Motor neuron (in vitro differentiated cells): Measurements from ENCODE around the gene TIMM8A. TPM values are rescaled to one million over a fixed set of nuclear protein-coding genes. Genes with fewer than 3 reads are reported as not detected.

ENCODE experiments used
- ATAC-seq, 8 experiments: fragments of 200-7000 bp; cut with Tn5 transposase; replicated peaks in 6 of 8; 2 replicates each; pipeline ENCODE4 v1.8.0; 2021; ENCODE audit warnings: mild to moderate bottlenecking in 8 of 8, moderate library complexity in 8 of 8
- H3K27ac ChIP-seq, 2 donors: fragments of 250-450 bp; sonication (Bioruptor Pico); 2 replicates each; pipeline ENCODE4 v1.9.0; 2021; ENCODE audit warnings: antibody characterized with exemption in 2 of 2, mild to moderate bottlenecking in 2 of 2, moderate library complexity in 1 of 2
- H3K4me1 ChIP-seq, 2 donors: fragments of 250-450 bp; sonication (Bioruptor Pico); replicated peaks in 1 of 2; 2 replicates each; pipeline ENCODE4 v1.6.1; 2021; ENCODE audit warnings: antibody characterized with exemption in 2 of 2, mild to moderate bottlenecking in 2 of 2, moderate library complexity in 1 of 2
- H3K4me3 ChIP-seq, 5 donors: fragments of 250-450 bp; sonication (Bioruptor Pico); 2 replicates each; pipeline ENCODE4 v1.9.0; 2021; ENCODE audit warnings: antibody characterized with exemption in 5 of 5, mild to moderate bottlenecking in 5 of 5, moderate library complexity in 4 of 5
- WGBS, 10 experiments: fragments of 450-650 bp; shearing (Covaris generic); methylation state at CpG; one replicate each; pipeline ENCODE4 v1.0.0; 2022; 5-methylcytosine and 5-hydroxymethylcytosine counted together
- in situ Hi-C, 9 experiments: fragments of 400-800 bp; cut with MboI; loops; one replicate each; pipeline ENCODE4 v1.15.0; 2021; ENCODE audit warnings: low sequenced_read_pairs in 9 of 9, low pct_unique_long_range_greater_than_20kb in 2 of 9; ENCODE audit not compliant: unreplicated experiment in 9 of 9
- total RNA-seq, 8 experiments: library from RNA; unstranded; fragments of 300-600 nt; gene quantifications; 2 replicates each; pipeline versions ENCODE4 v1.2.3 to v1.2.4, GENCODE V29; 2022

TIMM8A gene
- total RNA-seq, 8 experiments from 2014 or later, result 7.2 to 30.0 (median 12.6) TPM

GRCh38 chrX:101383679-101384205 is 35.2 kb upstream of the TIMM8A start:
- ATAC-seq, result peak in 5 of 8 experiments; percentile 68 to 88 (median 75)
- 0 to 100% (median 22%) methylated on average over 1 to 4 of the region's 4 CpGs; no CpG with 5 or more reads in 6 of the 10 experiments for WGBS, 10 experiments
- H3K4me1 ChIP-seq, result peaks cover 0 to 4% of the 10 kb centered on the region in 2 donors

GRCh38 chrX:101377547-101377946 is 29.0 kb upstream of the TIMM8A start:
- in situ Hi-C loops, result no loop called here
- Histone ChIP-seq H3K27ac (no peak overlapping the region), H3K4me1 (no peaks in the 10 kb centered on the region), H3K4me3 (no peak overlapping the region)
- ATAC-seq, result no peak
- 63% methylated on average over 1 of the region's 1 CpG; no CpG with 5 or more reads in 9 of the 10 experiments for whole genome bisulfite sequencing, 10 experiments

More at GRCh38 chrX:101383679-101384205, 35.2 kb upstream of the TIMM8A start:
- in situ Hi-C loops, result no loop called here
- Histone ChIP-seq H3K27ac (no peak overlapping the region), H3K4me3 (no peak overlapping the region)

- in situ Hi-C loops, result no loop called here
- WGBS, 10 experiments, result 0 to 70% (median 36%) methylated on average over 1 to 3 of the region's 3 CpGs; no CpG with 5 or more reads in 4 of the 10 experiments
- no peak overlapping the region for H3K4me3 ChIP-seq
- no peaks in the 10 kb centered on the region for H3K4me1 ChIP-seq
- ATAC-seq, result no peak
- no peak overlapping the region for H3K27ac ChIP-seq
These were observed 22.5 kb upstream of the TIMM8A start for GRCh38 chrX:101370888-101371504.

- WGBS, 10 experiments, result 17 to 96% (median 46%) methylated on average over 1 to 6 of the region's 6 CpGs; no CpG with 5 or more reads in 2 of the 10 experiments
- no peak overlapping the region for H3K27ac ChIP-seq
- ATAC-seq, result no peak
- no peak overlapping the region for H3K4me3 ChIP-seq
- in situ Hi-C loops, result no loop called here
- H3K4me1 ChIP-seq, result no peaks in the 10 kb centered on the region
These were observed 21.1 kb upstream of the TIMM8A start for GRCh38 chrX:101369687-101370086.

- ATAC-seq, result no peak
These were observed 20.3 kb upstream of the TIMM8A start for GRCh38 chrX:101368800-101369199.

GRCh38 chrX:101365301-101365795 is 16.8 kb upstream of the TIMM8A start:
- Histone ChIP-seq H3K4me1 (no peaks in the 10 kb centered on the region), H3K4me3 (no peak overlapping the region), H3K27ac (no peak overlapping the region)
- in situ Hi-C loops, result no loop called here
- 17% methylated on average over 1 of the region's 1 CpG; no CpG with 5 or more reads in 9 of the 10 experiments for WGBS, 10 experiments
- ATAC-seq, result peak in 3 of 8 experiments; percentile 56 to 82 (median 75)

More at GRCh38 chrX:101368800-101369199, 20.3 kb upstream of the TIMM8A start:
- Histone ChIP-seq H3K27ac (no peak overlapping the region), H3K4me1 (no peaks in the 10 kb centered on the region), H3K4me3 (no peak overlapping the region)
- in situ Hi-C loops, result no loop called here

- Histone ChIP-seq H3K4me1 (no peaks in the 10 kb centered on the region), H3K4me3 (no peak overlapping the region), H3K27ac (no peak overlapping the region)
- in situ Hi-C loops, result no loop called here
- no peak for ATAC-seq
These were observed 14.2 kb upstream of the TIMM8A start for GRCh38 chrX:101362757-101363156.

- H3K27ac ChIP-seq, result no peak overlapping the region
- 46% methylated on average over 3 of the region's 3 CpGs; no CpG with 5 or more reads in 9 of the 10 experiments for WGBS, 10 experiments
These were observed 13.6 kb upstream of the TIMM8A start for GRCh38 chrX:101362116-101362515.

GRCh38 chrX:101360390-101360789 is 11.8 kb upstream of the TIMM8A start:
- Histone ChIP-seq H3K4me3 (no peak overlapping the region), H3K27ac (no peak overlapping the region), H3K4me1 (no peaks in the 10 kb centered on the region)
- in situ Hi-C loops, result no loop called here
- 13 to 80% (median 38%) methylated on average over 1 to 4 of the region's 7 CpGs; no CpG with 5 or more reads in 6 of the 10 experiments for WGBS, 10 experiments
- ATAC-seq, result peak in 3 of 8 experiments; percentile 77 to 87 (median 82)

More at GRCh38 chrX:101362116-101362515, 13.6 kb upstream of the TIMM8A start:
- H3K4me3 ChIP-seq, result no peak overlapping the region
- no peak for ATAC-seq
- in situ Hi-C loops, result no loop called here
- H3K4me1 ChIP-seq, result no peaks in the 10 kb centered on the region

- in situ Hi-C loops, result no loop called here
- WGBS, 10 experiments, result no CpG with 5 or more reads among the region's 1 CpG
- H3K27ac ChIP-seq, result no peak overlapping the region
- no peaks in the 10 kb centered on the region for H3K4me1 ChIP-seq
- ATAC-seq, result peak in 2 of 8 experiments; percentile 25 to 43
- H3K4me3 ChIP-seq, result no peak overlapping the region
These were observed 11.4 kb upstream of the TIMM8A start for GRCh38 chrX:101359966-101360365.

GRCh38 chrX:101357166-101357795 is 8.7 kb upstream of the TIMM8A start:
- 0 to 39% (median 20%) methylated on average over 1 to 5 of the region's 5 CpGs; no CpG with 5 or more reads in 5 of the 10 experiments for WGBS, 10 experiments
- H3K27ac ChIP-seq, result no peak overlapping the region
- ATAC-seq, result peak in 3 of 8 experiments; percentile 52 to 67 (median 66)
- in situ Hi-C loops, result no loop called here
- H3K4me1 ChIP-seq, result no peaks in the 10 kb centered on the region
- no peak overlapping the region for H3K4me3 ChIP-seq

GRCh38 chrX:101349193-101349562 is 636 bp upstream of the TIMM8A start:
- in situ Hi-C loops, result no loop called here
- 31 to 40% methylated on average over 3 to 4 of the region's 4 CpGs; no CpG with 5 or more reads in 8 of the 10 experiments for WGBS, 10 experiments
- Histone ChIP-seq H3K27ac (no peak overlapping the region), H3K4me3 (peak overlapping the region; percentile 69 to 99 (median 94)), H3K4me1 (peaks cover 0 to 2% of the 10 kb centered on the region in 2 donors)
- ATAC-seq, result no peak

GRCh38 chrX:101347859-101348451 is 587 bp downstream of the TIMM8A start:
- ATAC-seq, result peak; percentile 13 to 32 (median 22)
- in situ Hi-C loops, result no loop called here
- Histone ChIP-seq H3K4me3 (peak overlapping the region; percentile 69 to 99 (median 94)), H3K4me1 (peaks cover 0 to 2% of the 10 kb centered on the region in 2 donors), H3K27ac (peak overlapping the region in 1 of 2 donors; percentile 46)
- 0 to 18% (median 2%) methylated on average over 1 to 10 of the region's 14 CpGs; no CpG with 5 or more reads in 6 of the 10 experiments for WGBS, 10 experiments
